Measurements from ENCODE around the gene EEF1G.

EEF1G gene

DNA sequence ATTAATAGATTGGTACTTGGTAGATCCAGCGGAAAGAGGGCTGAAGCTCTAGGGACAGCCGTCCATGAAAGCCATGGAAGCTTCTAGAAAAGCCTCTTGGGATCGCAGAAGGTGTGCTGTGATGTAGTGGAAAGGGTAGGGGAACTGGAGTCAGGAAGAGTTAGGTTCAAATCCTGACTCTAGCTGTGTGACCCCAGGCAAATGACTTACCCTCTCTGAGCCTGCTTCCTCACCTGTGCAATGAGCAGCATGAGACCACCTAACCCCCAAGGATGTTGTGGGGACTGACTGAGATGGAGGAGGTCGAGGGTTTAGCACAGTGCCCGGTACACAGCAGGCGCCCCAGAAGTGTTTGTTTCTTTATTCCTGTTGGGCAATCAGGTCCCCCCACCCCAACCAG lies 36.7 kb upstream of the EEF1G start:
- H3K4me3 Mint-ChIP-seq = peak overlapping the region; percentile 74
- no peak for ATAC-seq (ENCODE audit: low read depth)
- DNase-seq (ENCODE audit: low spot score in 2 of 2) = no peak
- peaks cover 23% of the 10 kb centered on the region for H3K4me1 Mint-ChIP-seq
- no peaks in the 10 kb centered on the region for H3K27me3 Mint-ChIP-seq
- peaks cover 10% of the 10 kb centered on the region for H3K36me3 Mint-ChIP-seq
- H3K27ac Mint-ChIP-seq = peak overlapping the region; percentile 95
- H3K9me3 Mint-ChIP-seq = no peaks in the 10 kb centered on the region

DNA sequence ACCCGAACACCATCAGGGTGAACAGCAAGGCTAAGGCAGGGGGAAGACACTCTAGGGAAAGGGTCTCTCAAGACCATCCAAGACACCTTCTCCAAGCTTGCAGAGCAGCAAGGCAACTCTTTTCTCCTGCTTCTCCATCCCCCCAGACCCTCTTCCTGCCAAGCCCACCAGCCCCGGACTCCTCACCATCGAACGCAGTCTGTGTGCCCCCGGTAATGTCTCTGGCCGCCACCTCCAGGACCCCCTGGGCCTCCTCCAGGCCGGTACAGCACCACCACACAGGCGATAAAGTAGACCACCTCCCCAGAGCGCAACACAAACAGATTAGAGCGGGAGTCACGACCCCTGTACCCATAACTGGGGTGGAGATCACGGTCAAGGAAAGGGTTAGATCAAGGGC lies 35.1 kb upstream of the EEF1G start:
- Mint-ChIP-seq H3K4me1 (peaks cover 25% of the 10 kb centered on the region), H3K27me3 (no peaks in the 10 kb centered on the region), H3K27ac (no peak overlapping the region), H3K4me3 (peak overlapping the region; percentile 3), H3K9me3 (no peaks in the 10 kb centered on the region), H3K36me3 (peaks cover 18% of the 10 kb centered on the region)
- DNase-seq (ENCODE audit: low spot score in 2 of 2) = no peak
- ATAC-seq (ENCODE audit: low read depth) = no peak

DNA sequence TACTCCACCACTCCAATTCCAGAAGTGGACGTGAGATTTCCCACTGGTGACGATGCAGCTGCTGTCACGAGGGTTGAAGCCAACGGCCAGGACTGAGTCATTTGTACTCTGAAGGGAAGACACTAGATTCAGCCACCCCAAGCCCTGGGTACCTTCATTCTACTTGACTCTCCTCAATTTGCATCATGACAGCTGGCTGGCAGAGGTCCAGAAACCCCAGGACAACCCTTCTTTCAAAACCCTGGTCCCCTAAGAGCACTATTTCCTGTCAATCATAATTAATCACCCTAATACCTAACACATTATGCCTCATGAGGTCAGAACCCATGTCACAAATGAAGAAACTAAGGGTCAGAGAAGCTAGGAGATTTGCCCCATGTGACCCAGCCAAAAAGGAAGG lies 34.0 kb upstream of the EEF1G start:
- Mint-ChIP-seq H3K36me3 (peaks cover 22% of the 10 kb centered on the region), H3K4me1 (peaks cover 30% of the 10 kb centered on the region), H3K9me3 (no peaks in the 10 kb centered on the region), H3K4me3 (no peak overlapping the region), H3K27ac (no peak overlapping the region), H3K27me3 (no peaks in the 10 kb centered on the region)
- DNase-seq (ENCODE audit: low spot score in 2 of 2) (no peak), ATAC-seq (ENCODE audit: low read depth) (no peak)

DNA sequence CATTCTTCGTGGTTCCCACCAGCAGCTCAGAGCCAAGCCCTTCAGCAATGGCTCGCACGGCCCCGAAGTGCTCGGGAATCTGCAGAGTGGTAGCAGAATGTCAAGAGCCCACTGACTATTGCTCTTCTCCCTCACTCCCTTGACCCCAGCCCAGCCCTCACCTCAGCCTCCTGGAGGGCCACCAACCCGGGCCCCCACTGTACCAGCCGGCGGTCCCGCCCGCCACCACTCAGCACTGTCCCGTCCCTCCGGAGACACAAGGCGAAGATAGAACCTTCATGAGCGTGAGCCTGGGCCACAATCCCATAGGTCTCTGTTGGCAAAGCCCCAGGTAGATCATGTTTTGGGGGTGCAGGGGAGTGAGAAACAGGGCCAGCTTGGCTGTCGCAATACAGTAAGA lies 32.2 kb upstream of the EEF1G start:
- no peaks in the 10 kb centered on the region for H3K27me3 Mint-ChIP-seq
- H3K9me3 Mint-ChIP-seq = no peaks in the 10 kb centered on the region
- ATAC-seq (ENCODE audit: low read depth) (no peak), DNase-seq (ENCODE audit: low spot score in 2 of 2) (no peak)
- peaks cover 25% of the 10 kb centered on the region for H3K4me1 Mint-ChIP-seq
- no peak overlapping the region for H3K27ac Mint-ChIP-seq
- H3K36me3 Mint-ChIP-seq = peaks cover 22% of the 10 kb centered on the region
- no peak overlapping the region for H3K4me3 Mint-ChIP-seq

DNA sequence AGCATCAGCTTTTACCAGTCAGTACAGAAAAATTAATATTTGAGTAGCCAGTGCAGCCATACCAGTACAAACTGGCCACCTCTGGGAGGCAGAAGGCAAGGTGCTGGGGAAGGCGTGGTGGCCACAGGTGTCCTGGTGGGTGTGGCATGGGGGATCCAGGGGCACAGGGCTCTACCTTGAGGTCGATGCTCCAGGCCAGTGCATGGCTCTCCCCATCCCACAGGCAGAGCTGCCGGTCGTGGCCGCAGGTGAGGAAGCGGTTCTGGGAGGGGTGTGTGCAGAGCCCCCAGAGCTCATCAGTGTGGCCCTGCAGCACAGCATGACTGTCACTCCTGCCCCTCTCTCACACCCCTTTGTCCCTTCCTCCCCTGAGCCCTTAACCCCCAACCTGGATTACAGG lies 31.8 kb upstream of the EEF1G start:
- H3K27ac Mint-ChIP-seq = no peak overlapping the region
- H3K4me1 Mint-ChIP-seq = peaks cover 25% of the 10 kb centered on the region
- ATAC-seq (ENCODE audit: low read depth) (no peak), DNase-seq (ENCODE audit: low spot score in 2 of 2) (no peak)
- H3K36me3 Mint-ChIP-seq = peaks cover 22% of the 10 kb centered on the region
- no peak overlapping the region for H3K4me3 Mint-ChIP-seq
- no peaks in the 10 kb centered on the region for H3K27me3 Mint-ChIP-seq
- H3K9me3 Mint-ChIP-seq = no peaks in the 10 kb centered on the region

DNA sequence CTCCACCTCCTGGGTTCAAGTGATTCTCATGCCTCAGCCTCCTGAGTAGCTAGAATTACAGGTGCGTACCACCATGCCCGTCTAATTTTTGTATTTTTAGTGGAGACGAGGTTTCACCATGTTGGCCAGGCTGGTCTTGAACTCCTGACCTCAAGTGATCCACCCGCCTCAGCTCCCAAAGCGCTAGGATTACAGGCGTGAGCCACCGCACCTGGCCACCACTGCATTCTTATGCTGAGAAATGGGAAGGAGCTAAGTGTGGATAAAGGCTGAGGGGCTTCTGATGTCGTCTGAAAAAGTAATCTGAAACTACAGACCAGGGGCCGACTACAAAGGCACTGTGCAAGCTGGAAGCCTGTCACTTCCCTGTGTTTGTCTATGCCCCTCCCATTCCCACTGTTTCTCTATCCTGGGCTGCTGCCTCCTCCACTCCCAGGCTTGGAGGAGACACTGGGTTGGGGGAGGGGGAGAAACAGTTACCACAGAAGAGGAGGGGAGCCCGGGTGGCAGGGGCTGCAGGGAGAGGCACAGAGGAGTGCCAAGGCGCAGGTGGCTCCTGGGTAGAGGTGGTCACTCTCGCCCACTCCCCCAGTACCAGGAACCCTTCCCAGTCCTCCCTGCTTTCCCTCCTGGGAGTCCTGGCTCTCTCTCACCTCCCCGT lies 30.9 kb upstream of the EEF1G start:
- no peaks in the 10 kb centered on the region for H3K9me3 Mint-ChIP-seq
- H3K27me3 Mint-ChIP-seq = no peaks in the 10 kb centered on the region
- no peak for DNase-seq (ENCODE audit: low spot score in 2 of 2)
- H3K4me3 Mint-ChIP-seq = no peak overlapping the region
- peaks cover 32% of the 10 kb centered on the region for H3K4me1 Mint-ChIP-seq
- H3K27ac Mint-ChIP-seq = peak overlapping the region; percentile 39
- ATAC-seq (ENCODE audit: low read depth) = no peak
- peaks cover 27% of the 10 kb centered on the region for H3K36me3 Mint-ChIP-seq

DNA sequence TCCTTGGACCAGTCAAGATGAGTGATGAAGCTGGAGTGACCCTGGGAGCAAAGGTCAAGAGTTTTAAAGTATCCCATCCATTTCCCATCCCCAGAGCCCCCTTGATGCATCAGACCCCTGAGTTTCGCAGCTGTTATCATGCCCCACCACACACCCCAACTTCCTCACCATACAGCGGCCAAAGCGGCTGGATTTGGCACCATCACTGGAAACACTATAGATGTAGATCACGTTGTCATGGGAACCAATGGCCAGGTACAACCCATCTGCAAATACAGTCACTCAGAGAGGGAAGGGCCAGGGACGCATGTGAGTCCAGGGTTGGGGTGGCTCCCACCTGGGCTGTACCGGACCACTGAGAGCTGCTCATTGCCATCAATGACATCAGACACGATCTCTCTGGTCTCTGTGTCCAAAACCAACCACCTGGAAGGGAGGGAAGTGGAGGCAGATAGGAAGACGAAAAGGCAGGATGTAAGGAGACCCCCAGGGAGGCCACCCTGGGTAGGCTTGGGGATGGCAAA lies 30.1 kb upstream of the EEF1G start:
- peaks cover 34% of the 10 kb centered on the region for H3K4me1 Mint-ChIP-seq
- peaks cover 27% of the 10 kb centered on the region for H3K36me3 Mint-ChIP-seq
- H3K9me3 Mint-ChIP-seq = no peaks in the 10 kb centered on the region
- peak overlapping the region; percentile 39 for H3K27ac Mint-ChIP-seq
- DNase-seq (ENCODE audit: low spot score in 2 of 2) (no peak), ATAC-seq (ENCODE audit: low read depth) (no peak)
- no peaks in the 10 kb centered on the region for H3K27me3 Mint-ChIP-seq
- H3K4me3 Mint-ChIP-seq = peak overlapping the region; percentile 65

DNA sequence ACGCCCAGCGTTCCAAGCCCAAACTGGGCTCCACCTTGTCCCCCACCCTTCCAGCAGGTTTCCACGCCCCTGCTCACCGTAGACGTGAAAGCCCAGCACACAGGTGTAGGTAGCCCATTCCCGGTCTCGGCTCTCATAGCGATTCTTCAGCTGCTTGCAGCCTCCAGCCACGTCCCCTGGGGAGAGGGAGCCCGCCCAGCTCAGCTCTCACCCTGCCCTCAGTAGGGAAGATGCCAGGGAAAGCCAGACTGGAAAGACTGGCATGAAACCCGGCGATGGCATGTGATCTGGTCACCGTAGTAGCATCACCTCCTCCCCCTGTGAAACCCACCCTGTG lies 29.3 kb upstream of the EEF1G start:
- H3K27ac Mint-ChIP-seq = peak overlapping the region; percentile 39
- no peaks in the 10 kb centered on the region for H3K27me3 Mint-ChIP-seq
- H3K4me1 Mint-ChIP-seq = peaks cover 39% of the 10 kb centered on the region
- no peaks in the 10 kb centered on the region for H3K9me3 Mint-ChIP-seq
- H3K4me3 Mint-ChIP-seq = peak overlapping the region; percentile 65
- no peak for ATAC-seq (ENCODE audit: low read depth)
- no peak for DNase-seq (ENCODE audit: low spot score in 2 of 2)
- H3K36me3 Mint-ChIP-seq = peaks cover 32% of the 10 kb centered on the region

DNA sequence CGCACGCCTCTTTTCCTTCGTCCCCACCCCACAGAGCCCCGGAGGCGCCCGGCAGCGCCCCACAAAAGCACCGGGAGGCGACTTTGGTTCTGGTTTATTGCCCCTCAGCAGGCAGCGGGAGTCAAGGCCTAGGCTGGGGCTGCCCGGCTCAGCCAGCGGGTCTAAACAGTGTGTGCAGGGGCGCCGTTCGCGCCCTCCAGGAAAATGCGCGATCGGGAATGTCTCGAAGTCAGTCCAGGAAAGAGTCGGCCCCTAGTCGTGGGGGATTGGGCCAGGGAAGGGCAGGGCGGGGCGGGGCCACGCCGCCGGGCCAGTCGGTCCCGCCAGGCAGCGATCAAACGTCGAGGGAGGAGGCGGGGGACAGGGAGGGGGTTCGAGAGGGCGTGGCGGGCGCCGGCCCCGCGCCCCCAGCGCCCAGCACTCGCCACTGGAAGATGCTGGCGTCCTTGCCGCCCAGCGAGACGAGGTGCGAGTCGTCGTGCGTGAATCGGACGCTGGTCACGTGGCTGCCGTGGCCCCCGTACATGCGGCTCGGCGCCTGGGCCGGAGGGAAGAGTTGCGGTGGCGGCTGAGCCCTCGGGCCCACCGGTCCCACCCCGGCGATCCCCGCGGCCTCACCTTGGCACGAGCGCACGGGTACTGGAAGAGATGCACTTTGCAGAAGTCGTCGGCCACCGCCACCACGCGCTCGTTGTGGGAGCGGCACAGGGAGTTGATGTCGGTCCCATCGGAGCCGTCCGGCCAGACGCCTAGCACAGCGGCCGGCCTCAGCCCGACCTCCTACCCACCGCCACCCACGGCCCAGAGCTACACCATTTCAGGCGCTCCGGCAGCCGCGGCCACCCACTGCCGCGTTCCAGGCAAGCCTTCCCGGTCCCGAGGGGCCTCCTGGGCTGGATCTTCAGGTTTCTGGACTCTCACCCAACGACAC lies 28.7 kb upstream of the EEF1G start:
- H3K36me3 Mint-ChIP-seq = peaks cover 32% of the 10 kb centered on the region
- DNase-seq (ENCODE audit: low spot score in 2 of 2) = peak in 1 of 2 donors; percentile 39
- no peak for ATAC-seq (ENCODE audit: low read depth)

DNA sequence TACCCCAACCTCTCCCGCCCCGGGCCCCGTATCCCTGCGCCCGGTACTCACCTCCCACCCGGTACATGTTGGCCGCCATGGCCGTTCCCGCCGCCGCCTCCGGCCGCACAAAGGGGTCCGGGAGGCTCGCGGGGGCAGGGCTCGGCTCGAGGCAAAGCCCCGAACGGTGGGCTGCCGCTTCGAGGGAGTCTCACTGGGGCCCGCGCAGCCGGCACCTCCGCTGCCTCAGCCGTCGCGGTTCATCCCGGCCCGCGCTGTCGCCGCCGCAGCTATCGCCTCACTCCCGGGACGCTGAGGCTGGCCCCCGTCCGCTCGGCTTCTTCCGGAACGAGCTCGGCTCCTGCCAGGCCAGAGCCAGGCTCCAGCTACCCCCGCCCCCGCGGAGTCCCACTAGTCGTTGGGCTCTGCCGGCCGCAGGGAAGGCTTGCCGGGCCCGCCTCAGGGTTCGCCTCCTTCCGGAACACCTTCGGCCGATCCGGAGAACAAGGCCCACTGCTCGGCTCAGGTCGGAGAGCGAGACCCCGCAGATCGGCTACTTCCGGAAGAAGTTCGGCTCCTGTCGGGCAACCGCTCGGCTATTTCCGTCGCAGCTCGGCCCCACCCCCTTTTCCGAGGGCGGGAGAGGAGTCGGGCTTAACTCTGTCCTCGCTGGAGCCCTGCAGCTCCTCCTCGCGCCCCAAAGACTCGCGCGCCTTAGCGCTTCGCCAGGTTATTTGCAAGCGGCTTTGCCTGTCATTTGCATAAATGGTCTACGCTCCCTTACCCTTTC lies 27.9 kb upstream of the EEF1G start, which contains the start of gene MTA2:
Gene MTA2, minus strand, starts transcription at position 494 of the 769 bp plus-strand sequence. Its CDS starts 415 bp downstream, at position 79.
- H3K27ac Mint-ChIP-seq = peak within 1 kb of the TSS; percentile 80
- peak within 1 kb of the TSS; percentile 94 for H3K4me3 Mint-ChIP-seq
- no peaks in the 10 kb centered on the region for H3K9me3 Mint-ChIP-seq
- ATAC-seq (ENCODE audit: low read depth) (peak; percentile 74), DNase-seq (ENCODE audit: low spot score in 2 of 2) (peak; percentile 100)
- peaks cover 39% of the 10 kb centered on the region for H3K4me1 Mint-ChIP-seq
- H3K36me3 Mint-ChIP-seq = peaks cover 36% of the 10 kb centered on the region
- H3K27me3 Mint-ChIP-seq = no peaks in the 10 kb centered on the region

More for the DNA sequence above, 28.7 kb upstream of the EEF1G start:
- peak overlapping the region; percentile 80 for H3K27ac Mint-ChIP-seq
- H3K9me3 Mint-ChIP-seq = no peaks in the 10 kb centered on the region
- H3K4me1 Mint-ChIP-seq = peaks cover 36% of the 10 kb centered on the region
- H3K27me3 Mint-ChIP-seq = no peaks in the 10 kb centered on the region
- peak overlapping the region; percentile 94 for H3K4me3 Mint-ChIP-seq

DNA sequence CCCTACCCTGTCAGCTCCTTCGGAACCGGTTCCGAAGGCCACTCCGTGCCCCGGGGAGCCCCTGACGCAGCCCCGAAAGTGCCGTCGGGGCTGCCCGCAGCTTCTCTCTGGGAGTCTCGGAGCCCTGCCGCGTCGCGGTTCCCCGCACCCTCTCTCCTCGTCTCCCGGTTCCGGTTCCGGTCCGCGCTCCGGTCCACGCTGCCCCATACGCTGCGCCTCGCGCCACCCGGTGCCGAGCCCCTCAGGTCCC lies 27.4 kb upstream of the EEF1G start:
- no peaks in the 10 kb centered on the region for H3K9me3 Mint-ChIP-seq
- no peak for DNase-seq (ENCODE audit: low spot score in 2 of 2)
- H3K4me1 Mint-ChIP-seq = peaks cover 39% of the 10 kb centered on the region
- H3K36me3 Mint-ChIP-seq = peaks cover 36% of the 10 kb centered on the region
- peak overlapping the region; percentile 80 for H3K27ac Mint-ChIP-seq
- no peak for ATAC-seq (ENCODE audit: low read depth)
- peak overlapping the region; percentile 94 for H3K4me3 Mint-ChIP-seq
- H3K27me3 Mint-ChIP-seq = no peaks in the 10 kb centered on the region

DNA sequence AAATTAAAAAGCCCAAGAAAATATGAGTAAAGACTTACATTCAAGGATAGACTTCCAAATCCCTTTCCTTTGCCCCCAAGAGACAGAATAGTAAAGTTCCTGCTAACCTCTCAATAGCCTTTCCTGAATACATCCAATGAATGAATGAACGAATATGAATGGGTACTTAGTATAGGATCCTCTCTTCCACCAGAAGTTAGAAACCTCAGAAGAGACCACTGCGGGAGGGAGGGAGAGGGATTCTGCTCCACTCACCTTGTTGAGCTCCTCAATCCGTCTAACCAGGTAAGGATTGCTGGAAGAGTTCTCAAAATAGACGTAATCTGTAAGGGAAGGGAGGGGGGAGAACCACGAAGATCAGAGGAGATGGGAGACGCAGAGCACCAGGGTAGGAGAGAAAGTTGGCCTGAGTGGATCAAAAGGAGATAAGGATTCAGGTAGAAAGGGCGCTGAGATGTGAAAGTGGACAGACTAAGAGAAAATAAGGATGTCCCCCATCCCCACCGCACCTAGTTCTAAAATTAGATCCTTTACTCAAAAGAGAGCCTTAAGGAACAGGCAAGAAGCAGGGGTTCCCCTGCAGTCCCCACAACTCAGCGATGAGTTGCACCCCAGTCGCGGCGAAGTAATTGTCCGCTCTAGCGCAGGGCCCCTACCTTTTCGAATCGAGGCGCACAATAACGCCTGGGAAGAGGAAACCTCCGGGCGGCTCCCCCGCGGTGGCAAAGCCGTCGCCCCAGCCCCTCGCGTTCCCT lies 26.9 kb upstream of the EEF1G start:
- H3K36me3 Mint-ChIP-seq = peaks cover 39% of the 10 kb centered on the region

DNA sequence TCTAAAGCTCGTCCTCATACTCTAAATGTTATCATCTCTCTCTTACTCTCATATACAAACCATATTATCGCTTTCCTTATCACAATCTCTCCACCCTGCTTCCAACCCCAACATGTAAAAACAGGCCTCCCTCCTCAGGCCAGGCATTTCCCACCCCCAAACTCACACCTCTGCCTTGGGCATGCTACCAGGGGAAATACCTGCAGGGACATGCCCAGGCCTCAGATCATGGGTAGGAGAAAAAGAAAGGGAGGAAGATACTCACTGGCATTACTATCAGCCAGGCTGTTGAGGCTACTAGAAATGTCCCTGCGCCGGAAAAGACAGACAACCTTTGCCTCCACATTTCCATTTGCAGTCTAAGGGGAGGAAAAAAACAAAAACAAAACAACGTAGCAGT lies 26.2 kb upstream of the EEF1G start:
- no peaks in the 10 kb centered on the region for H3K9me3 Mint-ChIP-seq
- peaks cover 37% of the 10 kb centered on the region for H3K4me1 Mint-ChIP-seq
- no peak for ATAC-seq (ENCODE audit: low read depth)
- DNase-seq (ENCODE audit: low spot score in 2 of 2) = no peak
- H3K27ac Mint-ChIP-seq = peak overlapping the region; percentile 80
- H3K27me3 Mint-ChIP-seq = no peaks in the 10 kb centered on the region
- peak overlapping the region; percentile 94 for H3K4me3 Mint-ChIP-seq
- H3K36me3 Mint-ChIP-seq = peaks cover 41% of the 10 kb centered on the region

More for the DNA sequence above, 26.9 kb upstream of the EEF1G start:
- DNase-seq (ENCODE audit: low spot score in 2 of 2) (no peak), ATAC-seq (ENCODE audit: low read depth) (no peak)
- H3K27me3 Mint-ChIP-seq = no peaks in the 10 kb centered on the region
- H3K9me3 Mint-ChIP-seq = no peaks in the 10 kb centered on the region
- peaks cover 39% of the 10 kb centered on the region for H3K4me1 Mint-ChIP-seq
- peak overlapping the region; percentile 80 for H3K27ac Mint-ChIP-seq
- peak overlapping the region; percentile 94 for H3K4me3 Mint-ChIP-seq
